ENCODE data around the gene NMNAT3. TPM values are rescaled to one million over a fixed set of nuclear protein-coding genes. Genes with fewer than 3 reads are reported as not detected.

Gene NMNAT3
- 0.42 and 0.46 TPM in 2 replicates for total RNA-seq (2014; rRNA removed; shearing (Covaris generic))

GRCh38 chr3:139677388-139678155, at the start of gene NMNAT3:
NMNAT3 (minus strand) TSS chr3:139677972; CDS start chr3:139627724, 50,248 bp downstream.
- peak; percentile 72 for DNase-seq (ENCODE audit: low spot score)

- DNase-seq (ENCODE audit: low spot score), result no peak
Measured at GRCh38 chr3:139721370-139721769, 43.6 kb upstream of the NMNAT3 start.

GRCh38 chr3:139718415-139718814, 40.6 kb upstream of the NMNAT3 start:
- DNase-seq (ENCODE audit: low spot score), result peak; percentile 50

GRCh38 chr3:139716908-139717485, 39.2 kb upstream of the NMNAT3 start:
- DNase-seq (ENCODE audit: low spot score), result no peak

DNA sequence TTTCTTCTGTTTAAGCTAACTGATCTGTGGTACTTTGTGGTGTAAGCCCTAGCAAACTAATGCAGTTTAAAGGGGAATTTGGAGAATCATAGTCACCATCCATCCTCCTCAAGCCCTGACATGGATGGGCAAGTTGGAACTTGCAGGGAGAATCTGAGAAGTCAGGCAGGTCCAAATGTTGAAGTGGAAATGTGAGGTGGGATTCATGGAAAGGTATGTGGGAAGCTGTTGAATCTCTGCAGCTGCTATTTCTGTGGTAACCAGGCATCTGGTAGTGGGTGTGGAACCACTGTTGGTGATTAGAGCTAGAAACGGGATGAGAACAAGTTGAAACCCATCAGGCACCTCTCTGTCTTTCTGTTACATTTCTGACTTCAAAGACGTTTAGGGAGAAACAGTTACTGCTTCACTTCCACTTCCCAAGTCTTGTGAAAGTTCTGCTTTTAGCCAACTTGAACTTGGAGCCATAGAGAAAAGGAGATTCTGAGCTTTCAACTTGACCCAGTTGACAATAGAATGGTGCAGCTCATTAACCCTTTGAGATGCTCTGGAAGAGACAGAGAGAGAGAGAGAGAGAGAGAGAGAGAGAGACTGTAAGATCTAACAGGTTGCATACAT, 38.1 kb upstream of the NMNAT3 start:
- DNase-seq (ENCODE audit: low spot score), result no peak

DNA sequence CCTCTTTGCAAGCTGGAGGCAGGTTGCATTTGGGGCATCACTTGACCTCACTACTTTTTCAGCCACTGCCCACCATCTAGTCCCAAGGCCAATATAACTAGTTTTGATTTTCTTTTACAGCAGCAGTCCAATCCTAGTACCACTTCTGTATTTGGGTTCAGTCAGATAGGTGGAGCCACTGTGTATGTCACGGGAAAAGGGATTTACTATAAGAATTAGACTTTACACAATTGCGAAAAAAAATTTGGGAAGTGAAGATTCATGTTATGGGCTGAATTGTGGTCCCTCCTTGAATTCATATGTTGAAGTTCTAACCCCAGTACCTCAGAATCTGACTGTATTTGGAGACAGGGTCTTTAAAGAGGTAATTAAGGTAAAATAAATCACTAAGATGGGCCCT, 37.4 kb upstream of the NMNAT3 start:
- no peak for DNase-seq (ENCODE audit: low spot score)

GRCh38 chr3:139710212-139710611, 32.4 kb upstream of the NMNAT3 start:
- DNase-seq (ENCODE audit: low spot score), result no peak

- DNase-seq (ENCODE audit: low spot score), result no peak
Measured at GRCh38 chr3:139705631-139706030, 27.9 kb upstream of the NMNAT3 start.

- DNase-seq (ENCODE audit: low spot score), result no peak
Measured at GRCh38 chr3:139696314-139696604, 18.5 kb upstream of the NMNAT3 start.

DNA sequence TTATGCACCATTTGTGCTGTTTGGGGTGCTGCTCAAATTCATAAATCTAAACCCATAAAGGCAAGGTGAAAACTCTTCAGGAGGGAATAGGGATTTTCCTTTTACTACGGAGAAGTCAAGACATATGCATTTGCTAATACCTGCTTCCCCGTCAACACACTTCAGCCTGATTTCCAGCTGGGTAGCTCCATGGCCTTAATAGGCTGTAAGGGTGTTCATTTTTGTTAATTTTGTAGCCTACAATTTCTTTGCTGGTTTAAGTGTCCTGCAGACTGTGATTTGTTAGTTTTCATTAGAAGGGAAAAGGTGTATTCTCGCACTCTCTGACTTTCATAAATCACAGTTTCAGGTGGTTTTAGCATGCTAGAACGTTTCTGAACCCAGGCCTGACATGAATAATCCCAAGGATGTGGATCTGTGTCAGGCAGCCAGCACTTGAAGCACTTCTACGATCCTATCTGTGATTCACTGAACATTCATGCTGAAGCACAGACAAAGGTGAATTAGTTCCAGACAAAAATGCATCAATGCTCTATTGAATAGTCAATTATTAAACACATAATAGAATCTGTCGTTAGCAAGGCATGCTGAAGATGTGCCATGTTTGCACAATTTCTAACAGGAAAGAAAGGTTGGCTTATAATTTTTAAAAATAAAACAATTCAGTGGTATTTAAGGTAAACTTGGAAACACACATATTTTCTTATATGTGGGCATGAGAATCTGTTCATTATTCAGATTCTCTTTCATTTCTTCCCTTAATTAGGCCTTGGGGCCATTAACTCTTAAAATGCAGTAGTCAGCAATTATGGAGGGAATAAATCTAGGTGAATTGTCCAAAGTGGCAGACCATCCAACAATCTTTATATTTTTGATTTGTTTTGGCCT, 17.9 kb upstream of the NMNAT3 start:
- no peak for DNase-seq (ENCODE audit: low spot score)

DNA sequence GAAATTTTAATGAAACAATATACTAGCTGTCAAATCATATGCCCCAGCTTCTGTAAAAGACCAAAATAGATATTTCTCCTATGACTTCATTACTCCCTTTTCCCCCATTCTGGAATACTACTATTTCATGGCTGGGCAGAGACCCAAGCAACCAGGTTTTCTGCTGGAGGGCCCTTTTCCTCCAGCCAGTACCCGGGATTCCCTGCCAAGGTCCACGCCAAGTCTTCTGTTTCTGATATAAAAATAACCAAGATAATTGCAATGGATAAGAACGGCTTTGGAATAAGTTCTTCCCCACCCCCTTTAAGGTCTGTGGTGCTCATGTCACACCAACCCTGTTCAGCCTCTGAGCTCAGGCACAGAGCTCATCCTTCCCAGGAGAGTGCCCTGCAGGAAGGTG, 17.2 kb upstream of the NMNAT3 start:
- DNase-seq (ENCODE audit: low spot score), result no peak

DNA sequence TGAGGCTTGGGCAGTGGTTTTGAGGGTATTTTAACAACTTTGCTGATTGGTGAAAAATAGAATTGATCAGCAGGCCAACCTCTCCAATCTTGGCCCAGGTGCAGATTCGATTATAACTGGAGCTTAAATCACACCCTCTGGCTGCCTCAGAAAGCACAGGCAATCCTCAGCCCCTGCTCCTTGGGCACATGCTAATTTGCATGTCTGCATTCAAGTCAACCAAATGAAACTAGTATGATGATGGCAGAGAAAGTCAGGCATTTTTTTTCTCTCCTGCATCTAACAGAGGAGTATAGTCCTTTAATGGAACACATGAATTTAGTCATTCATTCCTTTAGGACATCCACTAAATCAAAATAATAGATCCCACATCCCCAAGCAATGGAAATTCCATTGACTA, 16.8 kb upstream of the NMNAT3 start:
- DNase-seq (ENCODE audit: low spot score), result no peak

- DNase-seq (ENCODE audit: low spot score), result no peak
Measured at GRCh38 chr3:139691619-139692018, 13.8 kb upstream of the NMNAT3 start.

DNA sequence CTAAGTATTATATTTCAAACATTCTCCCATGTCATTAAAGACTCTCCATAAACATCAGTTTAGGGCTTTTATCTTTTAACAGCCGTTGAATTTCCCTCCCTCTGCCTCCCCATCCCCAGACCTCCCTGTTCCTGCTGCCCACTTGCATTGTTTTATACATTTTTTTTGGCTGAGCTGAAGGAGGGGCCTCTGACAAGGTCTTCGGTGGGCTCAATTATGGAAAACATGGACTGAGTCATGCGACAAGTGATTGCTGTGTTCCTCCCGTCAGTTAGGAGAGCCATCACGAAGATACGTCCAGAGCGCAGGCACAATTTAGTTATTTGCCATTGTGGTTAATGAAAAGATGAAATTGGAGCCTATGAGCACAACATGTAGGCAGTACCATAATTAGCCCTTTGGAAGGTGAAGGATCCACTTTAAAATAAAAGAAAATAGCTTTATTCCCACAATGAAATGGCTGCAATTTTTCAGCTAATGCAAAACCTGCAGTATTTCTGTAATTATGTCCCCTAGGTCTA, 12.0 kb upstream of the NMNAT3 start:
- no peak for DNase-seq (ENCODE audit: low spot score)

DNA sequence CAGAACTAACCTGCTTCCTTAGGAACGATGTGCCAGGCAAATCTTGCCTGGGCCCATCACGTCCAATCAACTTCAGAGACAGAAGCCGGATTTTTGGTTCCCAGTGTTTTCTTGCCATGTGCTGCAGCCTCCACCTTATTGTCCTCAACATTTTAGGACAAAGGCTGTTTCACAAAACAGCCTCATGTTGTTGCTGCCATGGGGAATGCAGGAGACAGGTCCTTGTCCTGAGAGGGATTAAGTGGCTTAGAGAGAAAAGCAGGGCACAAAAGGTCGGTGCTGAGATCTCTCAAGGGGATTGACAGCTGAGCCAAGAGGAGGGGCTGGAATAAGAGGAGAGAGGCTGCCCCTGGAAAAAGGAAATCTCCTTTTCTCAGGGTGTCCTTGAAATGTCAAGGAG, 11.3 kb upstream of the NMNAT3 start:
- no peak for DNase-seq (ENCODE audit: low spot score)

DNA sequence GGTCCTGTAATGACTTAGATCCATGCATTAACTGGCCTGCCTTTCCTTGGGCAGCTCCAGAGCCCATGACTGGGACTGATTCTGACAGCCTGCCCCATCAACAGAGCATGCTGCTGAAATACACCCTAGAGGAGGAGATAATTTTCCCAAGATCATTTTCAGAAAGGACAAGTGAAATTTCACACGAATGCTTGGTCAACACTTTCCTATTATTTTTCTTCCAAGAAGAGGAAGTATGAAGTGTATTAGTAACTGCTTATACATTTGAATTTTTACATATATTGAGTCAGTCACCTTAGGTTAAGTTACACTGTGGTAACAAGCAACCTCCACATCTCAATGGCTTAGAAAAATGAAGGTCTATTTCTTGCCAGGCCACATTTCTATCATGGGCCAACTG, 9.7 kb upstream of the NMNAT3 start:
- DNase-seq (ENCODE audit: low spot score), result no peak

GRCh38 chr3:139686624-139687023, 8.9 kb upstream of the NMNAT3 start:
- no peak for DNase-seq (ENCODE audit: low spot score)

- no peak for DNase-seq (ENCODE audit: low spot score)
Measured at GRCh38 chr3:139686206-139686605, 8.4 kb upstream of the NMNAT3 start.

GRCh38 chr3:139679220-139679775, 1.5 kb upstream of the NMNAT3 start:
- DNase-seq (ENCODE audit: low spot score), result no peak

DNA sequence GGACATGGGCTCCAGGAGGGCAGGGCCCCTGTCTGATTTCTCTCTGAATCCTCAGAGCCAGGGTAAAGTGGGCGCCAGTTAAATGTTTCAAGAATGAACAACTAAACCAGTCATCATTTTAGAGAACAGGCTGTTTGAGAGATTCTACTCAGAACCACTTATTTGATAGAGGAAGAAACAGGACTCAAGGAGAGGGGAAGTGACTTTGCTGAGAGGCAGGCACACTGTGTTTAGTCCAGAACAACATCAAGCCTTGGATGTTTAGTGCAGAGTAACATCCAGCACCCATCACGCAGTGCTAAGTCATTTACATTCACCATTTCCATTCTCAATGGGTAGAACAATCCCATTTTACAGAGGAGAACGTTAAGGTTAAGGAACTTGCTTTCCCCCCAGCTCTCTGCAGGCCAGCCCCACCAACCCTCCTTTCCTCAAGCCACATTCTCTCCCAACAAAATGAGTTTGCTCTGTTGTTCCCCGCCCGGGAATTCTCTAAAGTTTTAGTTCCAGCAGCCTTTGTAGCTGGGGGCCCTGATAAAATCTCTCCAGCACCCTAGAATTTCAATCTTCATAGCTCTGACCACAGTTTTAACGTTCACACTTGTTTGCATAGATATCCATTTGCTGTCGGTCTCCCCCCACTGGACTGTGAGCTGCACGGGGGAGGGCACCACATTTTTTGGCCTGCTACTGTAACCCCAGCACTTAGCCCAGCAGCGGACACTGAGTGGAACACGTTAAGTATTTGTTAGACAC, 962 bp downstream of the NMNAT3 start:
- DNase-seq (ENCODE audit: low spot score), result no peak

DNA sequence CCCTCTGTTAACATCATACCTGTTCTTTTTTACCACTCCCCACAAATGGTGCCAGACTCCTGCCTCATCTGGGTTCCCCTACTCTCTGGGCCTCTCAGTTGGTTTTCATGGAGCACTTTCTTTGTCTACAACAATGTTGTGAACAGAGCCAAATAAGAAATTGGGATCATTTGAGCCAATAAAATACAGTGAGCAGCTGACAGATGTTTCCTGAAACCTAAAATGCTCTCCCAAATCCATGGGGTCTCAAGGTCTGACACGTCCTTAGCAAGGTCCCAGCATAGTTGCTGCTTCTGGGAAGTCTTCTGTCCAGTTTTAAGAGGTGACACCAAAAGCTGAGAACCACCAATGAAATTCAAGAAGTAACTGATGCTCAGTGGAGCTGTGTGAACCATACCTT, 1.7 kb downstream of the NMNAT3 start:
- DNase-seq (ENCODE audit: low spot score), result no peak

All from HT-29 (cell line).